Activated CD8-positive, alpha-beta memory T cell treated with anti-CD3 and anti-CD28 coated beads, Interleukin-2, amount 50 U/mL, for 48 hours (primary cell): Measurements from ENCODE around the gene PRR3.

Experiments
- DNase-seq: peaks from one replicate; pipeline ENCODE4 v3.0.0-alpha.2; 2020

Gene PRR3

GRCh38 chr6:30541515-30542403 is 15.3 kb upstream of the PRR3 start:
- DNase-seq, result peak; percentile 89

DNA sequence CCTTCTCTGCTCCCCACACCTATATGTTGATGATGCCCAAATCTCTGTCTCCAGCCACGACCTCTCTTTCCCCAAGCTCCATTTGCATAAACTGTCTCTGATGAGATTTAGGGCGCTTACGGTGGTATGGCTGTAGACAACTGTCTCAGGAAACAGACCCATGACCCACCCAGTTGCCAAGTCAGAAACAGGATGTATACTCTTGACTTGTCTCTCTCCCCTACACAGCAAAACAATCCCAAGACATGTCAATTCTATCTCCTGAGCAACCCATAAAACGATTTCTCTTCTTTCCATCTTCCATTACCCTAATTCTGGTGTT is 14.7 kb upstream of the PRR3 start:
- no peak for DNase-seq

DNA sequence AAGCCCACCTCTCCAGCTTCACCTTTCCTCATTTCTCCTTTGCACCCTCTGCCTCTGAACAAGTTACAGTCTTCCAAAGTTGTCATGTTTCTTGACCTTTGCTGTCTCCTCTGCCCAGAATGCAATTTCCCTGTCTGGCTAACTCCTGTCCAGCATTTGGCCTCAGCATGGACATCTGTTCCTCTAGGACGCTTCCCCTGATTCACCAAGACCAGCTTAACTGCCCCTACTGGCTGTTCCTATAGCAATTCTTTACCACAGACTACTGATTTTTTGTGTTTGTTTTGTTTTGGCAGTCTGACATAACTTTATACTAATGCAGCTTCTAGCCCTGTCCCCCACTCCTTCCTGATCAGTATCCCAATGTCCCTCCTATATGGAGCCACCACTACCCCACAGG is 14.2 kb upstream of the PRR3 start:
- no peak for DNase-seq

GRCh38 chr6:30543821-30544220 is 13.3 kb upstream of the PRR3 start:
- no peak for DNase-seq

DNA sequence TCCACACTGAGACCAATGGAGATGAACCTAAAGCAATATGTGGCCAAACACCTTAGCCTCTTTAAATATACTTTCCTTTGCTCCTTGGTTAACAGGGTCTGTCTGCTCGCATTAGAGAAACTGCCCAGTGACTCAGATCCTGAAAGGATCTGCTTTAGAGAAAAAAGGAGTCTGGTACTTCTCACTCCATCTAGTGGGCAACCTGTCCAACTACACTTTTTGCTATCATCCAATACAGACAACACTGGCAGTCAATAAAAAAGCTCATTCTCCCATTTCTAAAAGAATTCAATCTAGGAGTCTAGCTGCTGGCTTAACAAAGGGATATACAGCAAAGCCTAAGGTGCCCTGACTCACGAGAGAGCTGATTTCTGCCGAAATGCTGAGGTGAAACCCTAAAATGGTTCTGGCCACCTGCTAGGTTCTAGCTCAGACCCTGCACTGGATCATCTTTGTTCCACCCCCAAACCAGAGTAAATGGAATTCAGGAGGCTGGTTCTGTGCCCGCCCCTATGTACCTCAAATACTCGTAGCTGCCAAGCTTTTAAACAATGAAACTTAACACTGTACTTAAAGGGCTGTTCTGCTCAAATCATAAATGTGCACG is 12.3 kb upstream of the PRR3 start:
- DNase-seq, result peak; percentile 45

DNA sequence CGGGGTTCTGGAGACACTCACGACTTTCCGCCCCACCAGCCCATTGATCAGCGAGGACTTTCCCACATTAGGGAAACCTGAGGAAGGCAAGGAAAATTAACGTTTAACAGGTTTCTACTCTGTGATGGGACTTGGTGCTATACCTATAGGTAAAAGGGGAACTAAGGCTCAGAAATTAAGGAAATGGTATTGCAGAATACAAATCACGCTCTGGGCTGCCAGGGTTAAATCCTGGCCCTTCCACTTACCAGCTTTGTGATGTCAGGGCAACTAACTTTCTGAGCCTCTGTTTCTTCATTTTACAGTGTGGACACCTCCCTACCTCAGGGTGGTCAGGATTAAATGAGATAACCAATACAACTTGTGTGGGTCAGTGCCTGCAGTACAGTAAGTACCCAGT is 9.6 kb upstream of the PRR3 start:
- DNase-seq, result no peak

DNA sequence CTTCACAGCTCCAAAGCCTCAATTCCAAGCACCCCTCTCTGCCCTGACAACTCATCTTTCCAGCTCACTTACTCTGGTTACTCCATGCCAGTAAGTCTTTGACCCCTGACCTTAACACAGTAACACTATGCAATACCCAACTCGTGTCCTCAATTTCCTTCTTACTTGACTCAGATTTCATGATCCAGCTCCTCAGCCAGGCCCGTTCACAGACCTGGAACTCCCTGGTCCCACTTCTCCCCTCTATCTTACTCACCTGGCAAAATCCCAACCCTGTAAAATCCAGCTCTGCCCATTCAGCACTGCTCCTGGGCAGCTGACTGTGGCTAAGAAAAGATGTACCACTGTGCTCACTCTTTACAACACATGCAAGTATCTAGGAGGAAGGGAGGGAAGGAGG is 8.7 kb upstream of the PRR3 start:
- no peak for DNase-seq

DNA sequence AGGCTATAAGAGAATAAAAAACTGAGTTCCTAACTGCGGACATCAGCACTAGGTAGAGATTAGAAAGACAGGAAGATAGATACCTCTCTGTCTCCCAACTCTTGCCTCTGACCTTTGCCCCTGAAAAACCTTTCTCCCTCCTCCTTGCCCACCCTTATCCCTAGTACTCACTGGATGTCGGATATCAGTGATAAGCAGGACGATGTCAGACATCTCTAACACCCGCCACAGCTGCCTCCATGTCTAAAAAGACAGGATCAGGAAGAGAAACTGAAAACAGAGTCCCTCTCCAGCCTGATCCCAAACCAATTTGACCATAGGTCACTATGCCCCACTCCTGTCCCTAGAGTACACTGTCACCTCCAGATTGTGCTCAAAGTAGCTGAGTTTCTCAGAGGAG is 2.7 kb upstream of the PRR3 start:
- DNase-seq, result no peak

GRCh38 chr6:30554962-30555815 is 1.9 kb upstream of the PRR3 start:
- DNase-seq, result peak; percentile 65

- no peak for DNase-seq
These were observed 1.4 kb upstream of the PRR3 start for GRCh38 chr6:30555816-30556065.

DNA sequence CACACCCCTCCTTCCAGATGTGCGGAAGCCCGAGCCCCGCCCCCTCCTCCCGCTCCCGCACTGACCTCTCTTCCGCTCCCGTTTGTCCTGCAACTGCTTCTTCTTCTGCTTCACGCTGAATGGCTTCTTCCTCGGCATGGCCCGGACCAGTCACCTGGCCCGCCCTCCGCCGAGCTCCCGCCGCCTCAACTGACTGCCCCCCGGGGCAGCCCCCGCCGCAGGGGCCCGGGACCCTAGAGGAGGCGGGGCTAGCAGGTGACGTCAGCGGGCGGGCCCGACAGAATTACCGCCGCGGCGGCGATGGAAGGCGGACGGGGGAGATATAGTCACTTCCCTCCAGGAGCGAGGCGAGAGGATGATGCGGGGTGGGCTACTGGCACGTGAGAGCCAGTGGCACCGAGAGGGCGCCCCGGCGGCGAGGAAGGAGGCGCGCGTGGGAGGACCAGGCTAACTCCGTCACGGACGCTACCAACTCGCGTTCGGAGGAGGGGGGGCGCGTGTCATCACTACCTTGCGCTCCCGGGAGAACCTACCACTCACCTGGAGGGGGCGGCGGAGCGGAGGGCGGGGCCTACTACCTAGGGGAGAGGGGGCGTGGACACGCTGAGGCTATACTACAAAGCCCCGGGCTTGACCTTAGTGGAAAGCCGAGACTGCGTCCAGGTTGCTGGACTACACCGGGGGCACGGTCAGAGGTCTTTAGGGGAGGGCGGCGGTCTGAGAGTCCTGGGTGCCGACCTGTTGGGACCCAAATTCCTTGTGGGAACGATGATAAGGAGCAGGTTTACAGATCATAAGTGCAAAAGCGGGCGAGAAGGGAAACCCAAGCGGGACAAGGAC is 809 bp upstream of the PRR3 start, which contains the start of gene GNL1:
GNL1 (minus strand) TSS at position 424 of the 840 bp plus-strand sequence; CDS start at position 138, 286 bp downstream.
- peak; percentile 99 for DNase-seq

- no peak for DNase-seq
These were observed 537 bp downstream of the PRR3 start for GRCh38 chr6:30557683-30557981.

GRCh38 chr6:30560930-30561329 is 3.8 kb downstream of the PRR3 start:
- no peak for DNase-seq

- no peak for DNase-seq
These were observed 5.7 kb downstream of the PRR3 start for GRCh38 chr6:30562470-30563425.

GRCh38 chr6:30564114-30564513 is 7.0 kb downstream of the PRR3 start:
- DNase-seq, result no peak

- DNase-seq, result no peak
These were observed 8.7 kb downstream of the PRR3 start for GRCh38 chr6:30565772-30566171.

DNA sequence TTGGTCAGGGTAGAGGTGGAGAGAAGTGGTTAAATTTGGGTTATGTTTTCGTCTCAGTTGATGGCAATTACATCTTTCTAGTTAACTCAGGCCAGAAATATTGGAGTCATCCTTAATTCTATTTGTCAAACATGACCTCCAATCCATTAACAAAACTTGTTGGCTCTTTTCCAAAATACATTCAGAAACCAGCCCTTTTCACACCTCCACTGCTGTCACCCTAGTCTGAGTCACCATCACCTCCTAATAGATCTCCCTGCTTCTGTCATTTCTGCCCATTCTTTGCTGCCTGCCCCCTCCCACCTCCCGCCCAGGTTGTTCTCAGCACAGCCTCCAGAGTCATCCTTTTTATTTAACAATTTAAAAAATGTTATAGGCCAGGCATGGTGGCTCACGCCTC is 11.2 kb downstream of the PRR3 start:
- no peak for DNase-seq

DNA sequence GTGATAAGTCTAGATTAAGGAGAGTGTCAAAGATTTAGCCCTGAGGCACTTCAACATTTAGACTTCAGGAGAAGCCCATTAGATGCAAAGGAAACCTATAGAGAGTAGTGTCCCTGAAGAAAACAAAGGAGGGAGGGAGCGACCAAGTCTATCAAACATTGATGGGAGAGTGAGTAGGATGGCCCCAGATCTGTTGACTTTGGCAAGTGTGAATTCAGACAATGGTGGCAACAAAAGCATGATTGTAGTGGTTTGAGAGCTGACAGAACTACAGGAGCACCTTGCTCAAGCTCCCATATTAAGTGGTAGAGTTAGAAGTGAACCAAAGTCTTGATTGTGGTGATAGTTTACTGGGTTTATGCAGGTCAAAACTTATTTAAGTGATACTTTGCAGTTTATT is 13.2 kb downstream of the PRR3 start:
- DNase-seq, result no peak

DNA sequence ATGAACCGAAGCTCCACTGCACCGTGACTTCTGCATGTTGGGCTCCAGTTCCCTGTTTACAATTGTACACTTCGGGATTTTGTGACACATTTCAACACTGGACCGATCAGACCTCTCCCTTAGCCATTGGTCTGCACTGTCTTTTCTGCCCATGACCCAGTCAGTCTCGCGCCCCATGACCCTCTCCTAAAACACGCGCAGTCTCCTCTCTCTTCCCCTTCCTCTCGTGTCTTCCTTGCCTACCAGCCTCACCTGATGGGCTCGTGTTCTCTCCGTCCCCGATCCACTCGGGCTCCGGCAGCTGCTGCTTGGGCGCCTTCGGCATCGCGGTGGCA is 13.6 kb downstream of the PRR3 start:
- DNase-seq, result no peak

DNA sequence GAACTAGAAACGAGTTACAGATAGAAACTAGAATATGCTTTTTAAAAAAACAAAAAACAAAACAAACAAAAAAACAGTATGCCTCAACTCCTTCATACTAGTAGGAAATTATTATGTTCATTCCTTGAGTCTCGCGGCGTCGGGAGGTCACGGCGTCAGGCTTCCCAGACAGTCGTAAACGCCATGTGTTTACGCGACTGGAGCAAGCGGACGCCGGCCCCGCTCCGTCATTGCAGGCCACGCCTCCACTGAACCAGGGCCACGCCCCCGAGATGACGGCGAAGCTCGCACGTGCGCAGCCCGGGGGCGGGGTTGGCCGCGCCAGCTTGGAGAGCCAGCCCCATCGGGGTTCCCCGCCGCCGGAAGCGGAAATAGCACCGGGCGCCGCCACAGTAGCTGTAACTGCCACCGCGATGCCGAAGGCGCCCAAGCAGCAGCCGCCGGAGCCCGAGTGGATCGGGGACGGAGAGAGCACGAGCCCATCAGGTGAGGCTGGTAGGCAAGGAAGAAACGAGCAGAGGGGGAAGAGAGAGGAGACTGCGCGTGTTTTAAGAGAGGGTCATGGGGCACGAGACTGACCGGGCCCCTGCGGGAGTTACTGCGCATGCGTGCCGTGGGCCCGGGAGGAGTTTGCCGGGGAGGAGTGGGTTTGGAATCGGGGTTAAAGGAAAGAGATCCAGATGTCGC is 14.1 kb downstream of the PRR3 start, which contains the start of gene ABCF1:
ABCF1 (plus strand) TSS at position 368 of the 687 bp plus-strand sequence; CDS start at position 414, 46 bp downstream.
- peak; percentile 100 for DNase-seq

GRCh38 chr6:30571762-30572082 is 14.6 kb downstream of the PRR3 start:
- no peak for DNase-seq

DNA sequence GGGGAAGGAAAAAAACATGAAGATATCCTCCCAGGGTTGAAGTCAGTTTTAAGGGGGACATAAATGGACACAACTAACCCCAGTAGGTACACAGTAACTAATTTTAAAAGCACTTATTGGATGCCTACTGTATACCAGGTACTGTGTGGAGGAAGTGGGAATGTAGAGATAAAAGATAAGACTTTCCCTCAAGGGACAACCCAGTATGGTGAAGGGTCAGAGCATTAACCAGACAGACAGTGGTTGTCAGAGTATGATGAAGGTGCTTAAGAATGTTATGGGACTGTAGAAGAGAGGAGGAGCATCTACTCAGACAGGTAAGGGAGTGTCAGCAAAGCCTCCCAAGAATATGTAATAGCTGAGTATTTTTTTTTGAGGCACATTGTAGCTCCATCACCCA is 15.1 kb downstream of the PRR3 start:
- DNase-seq, result no peak
